Erythroblast (primary cell): ENCODE data around the gene MGAT5.

Source experiments
- DNase-seq, 2 experiments: peaks; one replicate each; lab custom pipeline; 2025; lab: John Stamatoyannopoulos, UW
- GATA1 ChIP-seq: IDR thresholded peaks from 2 replicates; pipeline ENCODE4 v1.6.1; 2011; ENCODE audit warnings: low read depth, mild to moderate bottlenecking, control low read depth, low read length, moderate library complexity
- POLR2A ChIP-seq: IDR thresholded peaks from 2 replicates; pipeline ENCODE4 v1.6.1; 2011; ENCODE audit warnings: mild to moderate bottlenecking, low read length

MGAT5 gene

GRCh38 chr2:134320930-134321329 is 67.1 kb downstream of the MGAT5 start:
- no peak for TF ChIP-seq POLR2A
- TF ChIP-seq GATA1: no peak
- DNase-seq: no peak

GRCh38 chr2:134323777-134324176 is 69.9 kb downstream of the MGAT5 start:
- TF ChIP-seq POLR2A (no peak), GATA1 (no peak)
- DNase-seq: no peak

- no peak for DNase-seq
- TF ChIP-seq POLR2A: no peak
Measured at GRCh38 chr2:134324430-134324829, 70.6 kb downstream of the MGAT5 start.

- DNase-seq: no peak
- TF ChIP-seq POLR2A: no peak
- TF ChIP-seq GATA1: no peak
Measured at GRCh38 chr2:134324947-134325346, 71.1 kb downstream of the MGAT5 start.

- TF ChIP-seq GATA1 (no peak), POLR2A (no peak)
- DNase-seq: no peak
Measured at GRCh38 chr2:134325696-134326095, 71.8 kb downstream of the MGAT5 start.

- TF ChIP-seq GATA1 (no peak), POLR2A (no peak)
- no peak for DNase-seq
Measured at GRCh38 chr2:134327367-134327766, 73.5 kb downstream of the MGAT5 start.

- TF ChIP-seq POLR2A (no peak), GATA1 (no peak)
Measured at GRCh38 chr2:134331081-134331480, 77.2 kb downstream of the MGAT5 start.

GRCh38 chr2:134333646-134334189 is 79.8 kb downstream of the MGAT5 start:
- TF ChIP-seq POLR2A (no peak), GATA1 (no peak)
- DNase-seq: no peak

More at GRCh38 chr2:134331081-134331480, 77.2 kb downstream of the MGAT5 start:
- DNase-seq: no peak

- DNase-seq: no peak
Measured at GRCh38 chr2:134334542-134335353, 80.9 kb downstream of the MGAT5 start.

GRCh38 chr2:134335601-134336000 is 81.7 kb downstream of the MGAT5 start:
- TF ChIP-seq GATA1: no peak
- no peak for DNase-seq

More at GRCh38 chr2:134334542-134335353, 80.9 kb downstream of the MGAT5 start:
- no peak for TF ChIP-seq POLR2A
- no peak for TF ChIP-seq GATA1

- no peak for DNase-seq
- TF ChIP-seq GATA1 (no peak), POLR2A (no peak)
Measured at GRCh38 chr2:134336352-134336751, 82.5 kb downstream of the MGAT5 start.

- no peak for DNase-seq
- TF ChIP-seq GATA1 (no peak), POLR2A (no peak)
Measured at GRCh38 chr2:134336921-134337320, 83.0 kb downstream of the MGAT5 start.

GRCh38 chr2:134337631-134338030 is 83.8 kb downstream of the MGAT5 start:
- TF ChIP-seq POLR2A (no peak), GATA1 (no peak)

GRCh38 chr2:134338208-134338607 is 84.3 kb downstream of the MGAT5 start:
- DNase-seq: no peak
- no peak for TF ChIP-seq GATA1
- no peak for TF ChIP-seq POLR2A

More at GRCh38 chr2:134337631-134338030, 83.8 kb downstream of the MGAT5 start:
- DNase-seq: no peak
